Lower lobe of right lung (tissue), 2 donors: ENCODE results near the gene CTXND2. TPM values are rescaled to one million over a fixed set of nuclear protein-coding genes. Genes with fewer than 3 reads are reported as not detected.

Experiments used
- ATAC-seq, 2 donors: fragments of 200-7000 bp; cut with Tn5 transposase; one replicate each; pipeline ENCODE4 v1.9.1; 2020 to 2022; ENCODE audit warnings: mild to moderate bottlenecking in 2 of 2, moderate library complexity in 2 of 2
- DNase-seq: peaks from one replicate; pipeline ENCODE4 v3.0.0-alpha.2; 2020
- H3K27ac ChIP-seq: fragments of 200-600 bp; one replicate; pipeline ENCODE4 v1.8.0; 2022
- H3K27me3 ChIP-seq: fragments of 200-600 bp; one replicate; pipeline ENCODE4 v1.8.0; 2022; ENCODE audit warnings: low read depth
- H3K36me3 ChIP-seq: fragments of 200-600 bp; one replicate; pipeline ENCODE4 v1.8.0; 2022; ENCODE audit warnings: mild to moderate bottlenecking
- H3K4me1 ChIP-seq: fragments of 200-600 bp; one replicate; pipeline ENCODE4 v1.8.0; 2022
- H3K4me3 ChIP-seq: fragments of 200-600 bp; one replicate; pipeline ENCODE4 v1.8.0; 2022; ENCODE audit warnings: mild to moderate bottlenecking
- H3K9me3 ChIP-seq: fragments of 200-600 bp; one replicate; pipeline ENCODE4 v1.8.0; 2022
- CTCF ChIP-seq: fragments of 200-600 bp; IDR thresholded peaks from one replicate; pipeline ENCODE4 v1.8.0; 2022; ENCODE audit warnings: antibody characterized with exemption, mild to moderate bottlenecking
- intact Hi-C: fragments of 100-400 bp; cut with DNase I; formaldehyde crosslinking; loops from one replicate; pipeline ENCODE4 v1.11.0; 2022
- total RNA-seq: library from RNA; stranded (reverse); fragmentation: NEBNext Ultra II Directional; extraction: Animal tissue kit (Norgen Biotek cat#: 25700); gene quantifications from one replicate; pipeline ENCODE4 v1.2.1, GENCODE V29; 2021
- donor health status: DM: no; HTN: yes; CAD: no; lungs with severe emphysema.

The CTXND2 gene
- total RNA-seq, 1 donor from 2014 or later, result not detected

- Histone ChIP-seq H3K27me3 (no peaks in the 10 kb centered on the region), H3K9me3 (no peaks in the 10 kb centered on the region), H3K27ac (no peak overlapping the region), H3K36me3 (peaks cover 92% of the 10 kb centered on the region), H3K4me3 (no peak overlapping the region), H3K4me1 (no peaks in the 10 kb centered on the region)
- ATAC-seq, result no peak
- no peak for DNase-seq
- intact Hi-C loops, result no loop called here
- TF ChIP-seq CTCF, result no peak
These were observed 68.3 kb downstream of the CTXND2 start for GRCh38 chr1:150955280-150955679.

GRCh38 chr1:150957666-150958065 is 70.7 kb downstream of the CTXND2 start:
- Histone ChIP-seq H3K27me3 (no peaks in the 10 kb centered on the region), H3K4me1 (no peaks in the 10 kb centered on the region), H3K4me3 (no peak overlapping the region), H3K9me3 (no peaks in the 10 kb centered on the region), H3K27ac (no peak overlapping the region), H3K36me3 (peaks cover 92% of the 10 kb centered on the region)
- intact Hi-C loops, result no loop called here
- ATAC-seq (no peak), DNase-seq (no peak)
- TF ChIP-seq CTCF, result no peak

- DNase-seq (no peak), ATAC-seq (no peak)
- Histone ChIP-seq H3K27me3 (no peaks in the 10 kb centered on the region), H3K4me3 (no peak overlapping the region), H3K9me3 (no peaks in the 10 kb centered on the region), H3K27ac (no peak overlapping the region), H3K4me1 (no peaks in the 10 kb centered on the region), H3K36me3 (peaks cover 92% of the 10 kb centered on the region)
- TF ChIP-seq CTCF, result no peak
- intact Hi-C loops, result no loop called here
These were observed 73.7 kb downstream of the CTXND2 start for GRCh38 chr1:150960646-150961045.

GRCh38 chr1:150961756-150962155 is 74.8 kb downstream of the CTXND2 start:
- H3K4me1 ChIP-seq, result no peaks in the 10 kb centered on the region
- intact Hi-C loops, result no loop called here

More at GRCh38 chr1:150961756-150962155, 74.8 kb downstream of the CTXND2 start:
- Histone ChIP-seq H3K4me3 (no peak overlapping the region), H3K27ac (no peak overlapping the region), H3K27me3 (no peaks in the 10 kb centered on the region), H3K36me3 (peaks cover 100% of the 10 kb centered on the region), H3K9me3 (no peaks in the 10 kb centered on the region)
- no peak for DNase-seq
- no peak for TF ChIP-seq CTCF
- no peak for ATAC-seq

Other genes starting within 250 kb of the CTXND2 start
- gene GOLPH3L, start 190.0 kb upstream of the CTXND2 start, total RNA-seq, result 32.5 TPM
- 2.7 TPM for gene HORMAD1, start 166.2 kb upstream of the CTXND2 start, total RNA-seq
- 824 TPM for gene CTSS, start 121.4 kb upstream of the CTXND2 start, total RNA-seq
- 29.4 TPM for gene CTSK, start 78.9 kb upstream of the CTXND2 start, total RNA-seq
- gene ARNT, start 10.5 kb upstream of the CTXND2 start, total RNA-seq, result 52.7 TPM
- 47.5 TPM for gene SETDB1, start 39.2 kb downstream of the CTXND2 start, total RNA-seq
- gene CERS2, start 87.7 kb downstream of the CTXND2 start, total RNA-seq, result 297 TPM
- 0.68 TPM for gene ANXA9, start 95.2 kb downstream of the CTXND2 start, total RNA-seq
- gene MINDY1, start 119.8 kb downstream of the CTXND2 start, total RNA-seq, result 27.8 TPM
- gene PRUNE1, start 121.3 kb downstream of the CTXND2 start, total RNA-seq, result 21.4 TPM
- 8.2 TPM for gene BNIPL, start 149.4 kb downstream of the CTXND2 start, total RNA-seq
- gene C1orf56, start 160.6 kb downstream of the CTXND2 start, total RNA-seq, result 4.8 TPM
- 114 TPM for gene CDC42SE1, start 172.5 kb downstream of the CTXND2 start, total RNA-seq
- gene MLLT11, start 173.3 kb downstream of the CTXND2 start, total RNA-seq, result 0.56 TPM
- 14.1 TPM for gene GABPB2, start 183.6 kb downstream of the CTXND2 start, total RNA-seq